GM12874 (cell line): ENCODE data around the gene PUS10.

ENCODE experiments used
- TF ChIP-seq, protein P1 (sequence below): IDR thresholded peaks from 2 replicates; pipeline ENCODE4 v1.5.1; 2011; ENCODE audit warnings: low read depth, mild to moderate bottlenecking, control low read depth, low read length, moderate library complexity; ENCODE audit not compliant: insufficient read depth

Gene PUS10

DNA sequence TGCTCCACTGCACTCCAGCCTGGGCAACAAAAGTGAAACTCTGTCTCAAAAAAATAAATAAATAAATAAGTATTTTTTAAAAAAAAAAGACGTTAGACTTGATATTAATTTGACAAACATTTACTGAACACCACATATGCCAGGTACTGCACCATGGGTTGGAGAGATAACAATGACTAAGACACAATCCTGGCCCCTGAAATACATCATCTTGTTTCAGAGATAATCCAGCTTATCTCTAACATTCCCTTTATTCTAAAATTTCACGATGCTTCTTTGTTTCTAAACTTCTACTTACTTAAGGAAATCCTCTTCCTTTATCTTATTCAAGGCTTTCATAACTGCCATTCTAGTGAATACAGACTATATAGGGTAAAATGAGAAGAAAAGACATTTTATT is 55.5 kb downstream of the PUS10 start:
- TF ChIP-seq, protein P1, sequence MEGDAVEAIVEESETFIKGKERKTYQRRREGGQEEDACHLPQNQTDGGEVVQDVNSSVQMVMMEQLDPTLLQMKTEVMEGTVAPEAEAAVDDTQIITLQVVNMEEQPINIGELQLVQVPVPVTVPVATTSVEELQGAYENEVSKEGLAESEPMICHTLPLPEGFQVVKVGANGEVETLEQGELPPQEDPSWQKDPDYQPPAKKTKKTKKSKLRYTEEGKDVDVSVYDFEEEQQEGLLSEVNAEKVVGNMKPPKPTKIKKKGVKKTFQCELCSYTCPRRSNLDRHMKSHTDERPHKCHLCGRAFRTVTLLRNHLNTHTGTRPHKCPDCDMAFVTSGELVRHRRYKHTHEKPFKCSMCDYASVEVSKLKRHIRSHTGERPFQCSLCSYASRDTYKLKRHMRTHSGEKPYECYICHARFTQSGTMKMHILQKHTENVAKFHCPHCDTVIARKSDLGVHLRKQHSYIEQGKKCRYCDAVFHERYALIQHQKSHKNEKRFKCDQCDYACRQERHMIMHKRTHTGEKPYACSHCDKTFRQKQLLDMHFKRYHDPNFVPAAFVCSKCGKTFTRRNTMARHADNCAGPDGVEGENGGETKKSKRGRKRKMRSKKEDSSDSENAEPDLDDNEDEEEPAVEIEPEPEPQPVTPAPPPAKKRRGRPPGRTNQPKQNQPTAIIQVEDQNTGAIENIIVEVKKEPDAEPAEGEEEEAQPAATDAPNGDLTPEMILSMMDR = no peak

DNA sequence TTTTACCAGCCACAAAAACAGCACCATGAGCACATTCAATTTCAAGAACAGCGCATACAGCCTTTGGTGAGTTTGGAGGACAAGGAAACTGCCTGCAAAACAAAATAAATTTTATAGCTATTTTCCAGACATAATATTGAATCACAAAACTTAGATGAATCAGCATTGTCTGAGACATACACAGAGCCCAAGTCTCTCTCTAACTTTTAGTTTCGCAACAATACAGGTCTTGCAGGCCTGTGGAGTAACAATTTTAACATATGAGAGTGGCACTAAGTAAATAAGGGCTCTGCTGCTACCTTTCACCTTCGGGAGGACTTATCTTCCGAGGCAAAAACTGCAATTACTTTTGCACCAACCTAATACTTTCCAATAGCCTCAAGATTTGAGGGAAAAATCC is 56.6 kb downstream of the PUS10 start:
- TF ChIP-seq, protein P1 = no peak

DNA sequence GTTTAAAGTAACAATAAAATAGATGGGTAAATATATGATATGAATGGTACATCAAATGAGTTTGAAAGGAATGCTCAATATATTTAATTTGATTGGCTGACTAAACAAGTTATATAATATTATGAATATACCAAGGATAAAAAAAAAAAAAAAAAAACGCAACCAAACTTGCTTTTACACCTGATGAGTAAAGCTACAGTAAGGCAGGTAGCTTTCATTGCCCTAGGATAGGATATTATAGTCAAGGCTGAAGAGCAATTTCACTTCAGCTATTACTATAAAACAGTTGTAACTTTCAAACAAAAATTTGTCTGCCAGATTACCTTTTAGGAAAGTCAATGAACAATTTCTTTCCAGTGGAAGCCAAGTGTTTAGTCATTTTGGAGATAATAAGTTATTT is 57.3 kb downstream of the PUS10 start:
- TF ChIP-seq, protein P1 = no peak

DNA sequence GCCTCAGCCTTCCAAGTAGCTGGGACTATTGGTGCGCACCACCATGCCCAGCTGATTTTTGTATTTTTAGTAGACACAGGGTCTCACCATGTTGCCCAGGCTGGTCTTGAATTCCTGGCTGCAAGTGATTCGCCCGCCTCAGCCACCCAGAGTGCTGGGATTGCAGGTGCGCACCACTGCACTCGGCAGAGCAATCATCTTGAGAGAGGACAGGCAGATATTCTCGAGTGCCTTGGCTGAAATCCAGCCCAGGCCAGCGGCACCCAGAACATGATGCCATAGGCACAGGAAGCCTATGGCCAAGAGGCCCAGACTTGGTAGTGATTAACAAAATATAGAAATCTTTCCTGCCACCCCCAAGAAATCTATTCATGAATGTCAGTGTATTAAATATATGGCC is 58.6 kb downstream of the PUS10 start:
- TF ChIP-seq, protein P1 = no peak

DNA sequence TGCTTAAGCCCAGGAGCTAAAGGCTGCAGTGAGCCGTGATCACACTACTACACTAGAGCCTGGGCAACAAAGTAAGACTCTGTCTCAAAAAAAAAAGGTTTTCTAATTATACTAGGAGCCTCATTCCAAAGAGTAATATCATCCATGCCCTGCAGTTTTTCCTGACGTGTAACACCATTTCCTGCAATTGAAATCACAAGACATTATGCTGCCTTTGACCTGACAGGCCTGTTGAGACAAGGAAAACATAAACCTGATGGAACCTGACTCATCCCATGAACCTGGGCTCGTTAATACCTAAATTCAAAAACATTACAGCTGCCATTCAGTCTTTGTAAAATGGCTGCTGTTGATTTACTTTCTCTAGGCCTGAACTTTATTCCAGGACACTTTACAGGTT is 59.3 kb downstream of the PUS10 start:
- TF ChIP-seq, protein P1 = no peak

DNA sequence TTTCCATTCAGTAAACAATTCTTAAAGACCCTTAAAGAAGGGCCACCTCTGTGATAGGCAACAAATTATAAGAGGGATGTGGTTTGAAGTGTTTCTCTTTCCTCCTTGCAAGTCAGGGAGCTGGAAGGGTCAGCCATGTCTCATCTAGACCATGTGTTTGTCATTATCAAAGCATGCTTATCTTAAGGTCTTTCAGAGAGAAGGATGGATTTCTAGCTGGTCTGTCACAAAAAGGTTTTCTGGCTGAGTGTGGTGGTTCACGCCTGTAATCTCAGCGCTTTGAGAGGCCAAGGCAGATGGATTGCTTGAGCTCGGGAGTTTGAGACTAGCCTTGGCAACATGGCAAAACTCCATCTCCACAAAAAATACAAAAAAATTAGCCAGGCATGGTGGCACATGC is 59.7 kb downstream of the PUS10 start:
- TF ChIP-seq, protein P1 = no peak

DNA sequence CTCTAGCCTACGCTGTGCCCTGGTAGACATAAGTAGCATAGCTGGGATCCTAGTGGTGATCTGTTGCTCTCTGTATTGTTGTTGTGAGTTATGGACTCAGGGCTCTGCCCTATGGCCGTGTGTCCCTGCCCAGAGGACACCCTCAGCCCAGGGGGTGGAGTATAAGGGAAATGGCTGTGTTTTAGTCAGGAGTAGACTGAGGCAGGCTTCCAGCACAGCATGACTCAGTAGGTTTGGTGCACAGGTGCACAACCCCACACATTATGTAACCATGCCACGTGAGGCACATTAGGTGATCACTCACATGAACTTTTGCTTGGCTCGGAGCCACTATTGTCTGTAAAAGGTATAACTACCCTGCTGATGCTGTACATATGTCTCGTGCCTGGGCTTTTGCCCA is 60.4 kb downstream of the PUS10 start:
- TF ChIP-seq, protein P1 = no peak

DNA sequence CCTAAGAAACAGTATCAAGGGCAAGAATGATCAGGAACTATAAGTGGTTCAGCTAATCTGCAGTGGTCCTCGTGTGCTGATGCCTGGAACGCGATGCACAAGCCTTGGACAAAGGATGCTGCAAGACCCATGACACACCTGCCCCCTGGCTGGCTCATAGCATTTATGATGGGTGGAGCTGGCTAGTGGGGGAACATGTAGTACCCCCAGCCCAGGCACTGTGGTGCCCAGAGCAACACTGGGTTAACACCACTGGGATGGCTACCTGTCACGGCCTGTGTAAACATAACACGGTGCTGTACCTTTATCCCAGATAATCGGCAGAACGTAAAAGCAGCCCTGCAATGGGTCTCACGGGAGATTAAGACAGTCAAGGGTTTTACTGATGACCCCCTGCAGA is 60.8 kb downstream of the PUS10 start:
- TF ChIP-seq, protein P1 = no peak
